IMR-90 (cell line): Measurements from ENCODE around the gene HAS3. TPM values are rescaled to one million over a fixed set of nuclear protein-coding genes. Genes with fewer than 3 reads are reported as not detected.

Experiments used
- ATAC-seq: fragments of 200-7000 bp; cut with Tn5 transposase; 2 replicates; pipeline ENCODE4 v1.9.1; 2020; ENCODE audit warnings: low read depth, mild to moderate bottlenecking, moderate library complexity
- BruUV-seq: library from RNA; stranded (reverse); fragments of 400-500 nt; replicated peaks from 2 replicates; lab custom pipeline; 2021; lab: Mats Ljungman, UMichigan
- CTCF ChIA-PET: fragments of 300-600 bp; formaldehyde crosslinking; extraction: SDS; loops from one replicate; lab custom pipeline; 2021; ENCODE audit warnings: antibody characterized with exemption; lab: Yijun Ruan, JAX
- POLR2A ChIA-PET: fragments of 300-600 bp; sonication (Branson Sonifier 250); formaldehyde crosslinking; loops from one replicate; lab custom pipeline; 2022; ENCODE audit warnings: antibody characterized with exemption; ENCODE audit not compliant: unreplicated experiment; lab: Charles Lee
- DNase-seq: peaks from one replicate; pipeline ENCODE4 v3.0.0; 2013
- H2AFZ ChIP-seq: replicated peaks from 2 replicates; pipeline ENCODE3; 2013; ENCODE audit warnings: low read length, mild to moderate bottlenecking; ENCODE audit not compliant: poor library complexity
- H2AK5ac ChIP-seq: 2 replicates; pipeline ENCODE4 v1.6.1; 2013; ENCODE audit warnings: low read depth, low read length, inconsistent platforms
- H2AK9ac ChIP-seq: replicated peaks from 2 replicates; pipeline ENCODE3; 2013; ENCODE audit warnings: mild to moderate bottlenecking, low read depth, low read length, moderate library complexity; ENCODE audit not compliant: poor library complexity
- H2BK120ac ChIP-seq: 2 replicates; pipeline ENCODE4 v1.6.1; 2013; ENCODE audit warnings: low read depth, low read length, inconsistent platforms
- H2BK15ac ChIP-seq: 3 replicates; pipeline ENCODE4 v1.6.1; 2013; ENCODE audit warnings: low read depth, low read length, inconsistent platforms
- H2BK20ac ChIP-seq: 2 replicates; pipeline ENCODE4 v1.6.1; 2013; ENCODE audit warnings: low read depth, mild to moderate bottlenecking, inconsistent platforms, low read length, moderate library complexity
- H2BK5ac ChIP-seq: 2 replicates; pipeline ENCODE4 v1.6.1; 2013; ENCODE audit warnings: mild to moderate bottlenecking, low read depth, low read length, inconsistent platforms; ENCODE audit not compliant: poor library complexity, severe bottlenecking
- H3K14ac ChIP-seq: replicated peaks from 2 replicates; pipeline ENCODE4 v1.6.1; 2013; ENCODE audit warnings: low read depth, low read length, inconsistent platforms
- H3K18ac ChIP-seq: 2 replicates; pipeline ENCODE4 v1.6.1; 2013; ENCODE audit warnings: low read depth, low read length, control low read depth
- H3K23ac ChIP-seq: 2 replicates; pipeline ENCODE4 v1.6.1; 2013; ENCODE audit warnings: low read depth, low read length, inconsistent platforms
- H3K27ac ChIP-seq: 2 replicates; pipeline ENCODE4 v1.5.1; 2013; ENCODE audit warnings: mild to moderate bottlenecking, control low read depth, low read length; ENCODE audit not compliant: insufficient read depth
- H3K27me3 ChIP-seq: 2 replicates; pipeline ENCODE4 v1.6.1; 2013; ENCODE audit warnings: low read length; ENCODE audit not compliant: control insufficient read depth, insufficient read depth
- H3K36me3 ChIP-seq: 2 replicates; pipeline ENCODE4 v1.6.1; 2013; ENCODE audit warnings: low read length, mixed read lengths; ENCODE audit not compliant: control insufficient read depth, insufficient read depth
- H3K4ac ChIP-seq: 2 replicates; pipeline ENCODE4 v1.6.1; 2013; ENCODE audit warnings: low read depth, low read length, inconsistent platforms
- H3K4me1 ChIP-seq: 2 replicates; pipeline ENCODE4 v1.6.1; 2013; ENCODE audit warnings: low read length, mixed read lengths; ENCODE audit not compliant: control insufficient read depth, insufficient read depth
- H3K4me2 ChIP-seq: 2 replicates; pipeline ENCODE4 v1.6.1; 2013; ENCODE audit warnings: low read depth, mild to moderate bottlenecking, control low read depth, low read length, moderate library complexity
- H3K4me3 ChIP-seq: 2 replicates; pipeline ENCODE4 v1.5.1; 2013; ENCODE audit warnings: low read depth, mild to moderate bottlenecking, control low read depth, low read length, moderate library complexity; ENCODE audit not compliant: insufficient read depth
- H3K56ac ChIP-seq: 2 replicates; pipeline ENCODE4 v1.6.1; 2013; ENCODE audit warnings: low read length, inconsistent platforms; ENCODE audit not compliant: insufficient read depth; ENCODE audit errors: extremely low read depth
- H3K79me1 ChIP-seq, 2 experiments: 2 replicates each; pipeline ENCODE4 v1.6.1; 2013; ENCODE audit warnings: low read length in 2 of 2, inconsistent platforms in 1 of 2, low read depth in 1 of 2
- H3K9ac ChIP-seq: 2 replicates; pipeline ENCODE4 v1.6.1; 2013; ENCODE audit warnings: low read depth, low read length, control low read depth
- H3K9me1 ChIP-seq: 2 replicates; pipeline ENCODE4 v1.6.1; 2013; ENCODE audit warnings: low read length, inconsistent platforms; ENCODE audit not compliant: insufficient read depth
- H3K9me3 ChIP-seq: 2 replicates; pipeline ENCODE4 v1.6.1; 2013; ENCODE audit warnings: low read length; ENCODE audit not compliant: control insufficient read depth, insufficient read depth
- H4K20me1 ChIP-seq: 2 replicates; pipeline ENCODE4 v1.6.1; 2013; ENCODE audit warnings: low read length, inconsistent platforms; ENCODE audit not compliant: insufficient read depth
- H4K5ac ChIP-seq: 2 replicates; pipeline ENCODE4 v1.6.1; 2013; ENCODE audit warnings: mild to moderate bottlenecking, low read depth, low read length, control low read depth
- H4K8ac ChIP-seq, 2 experiments: 2 replicates each; pipeline ENCODE4 v1.6.1; 2013; ENCODE audit warnings: low read depth in 2 of 2, low read length in 2 of 2, control low read depth in 1 of 2, inconsistent platforms in 1 of 2
- H4K91ac ChIP-seq: 2 replicates; pipeline ENCODE4 v1.6.1; 2013; ENCODE audit warnings: low read depth, low read length, inconsistent platforms; ENCODE audit not compliant: insufficient read depth
- CEBPB ChIP-seq: IDR thresholded peaks from 2 replicates; pipeline ENCODE4 v1.6.1; 2012; ENCODE audit warnings: low read depth, low read length, improper control_type of control experiment
- NFE2L2 ChIP-seq: fragments of 150-350 bp; IDR thresholded peaks from 2 replicates; pipeline ENCODE4 v1.6.1; 2016; ENCODE audit warnings: low read depth, mild to moderate bottlenecking, low read length
- WGBS, 2 experiments: methylation state at CpG; one replicate each; pipeline versions ENCODE4 v1.1.5 to v1.1.7; 2013; ENCODE audit warnings: missing lambda C conversion rate in 2 of 2; ENCODE audit not compliant: insufficient read length in 1 of 2; ENCODE audit errors: extremely low coverage in 2 of 2; 5-methylcytosine and 5-hydroxymethylcytosine counted together
- dilution Hi-C: fragments of 300-500 bp; cut with HindIII; formaldehyde crosslinking; loops from one replicate; pipeline ENCODE4 v1.14.3; 2018; ENCODE audit warnings: low sequenced_read_pairs; ENCODE audit not compliant: unreplicated experiment
- in situ Hi-C: fragments of 300-500 bp; cut with MboI; formaldehyde crosslinking; loops from 3 replicates; pipeline ENCODE4 v1.14.3; 2019; ENCODE audit warnings: low sequenced_read_pairs, inconsistent platforms, mixed read lengths
- intact Hi-C: fragments of 100-400 bp; cut with micrococcal nuclease; formaldehyde crosslinking; loops from 2 replicates; pipeline ENCODE4 v1.10.0; 2022
- polyA plus RNA-seq, 3 experiments: library from polyadenylated mRNA; depleted of rRNA; stranded (reverse); fragments of >200 nt; gene quantifications; 2 replicates each; pipeline ENCODE4 v1.2.3, GENCODE V29; 2012; ENCODE audit warnings: low replicate concordance in 1 of 3
- total RNA-seq: library from RNA; depleted of rRNA; stranded (reverse); fragments of >200 nt; gene quantifications from 2 replicates; pipeline ENCODE4 v1.2.3, GENCODE V29; 2012

HAS3 gene
- total and polyA plus RNA-seq, 2 of the 4 experiments (the other 2 are of a cell fraction), result 0.36 to 0.97 TPM

GRCh38 chr16:69077251-69077650, 28.2 kb upstream of the HAS3 start:
- DNase-seq, result peak; percentile 38
- H3K27ac ChIP-seq, result no peak overlapping the region
- CTCF ChIA-PET, result no interaction called here

More at GRCh38 chr16:69077251-69077650, 28.2 kb upstream of the HAS3 start:
- no peak overlapping the region for H2BK120ac ChIP-seq
- in situ Hi-C loops, result no loop called here
- H3K27me3 ChIP-seq, result no peaks in the 10 kb centered on the region
- no peaks in the 10 kb centered on the region for H3K9me3 ChIP-seq
- no peak for ATAC-seq
- H3K18ac ChIP-seq, result no peak overlapping the region
- H2AK5ac ChIP-seq, result peak overlapping the region; percentile 63; the same call in 1 of the 2 replicates
- peaks cover 5% of the 10 kb centered on the region for H3K4me1 ChIP-seq
- H3K36me3 ChIP-seq, result no peaks in the 10 kb centered on the region
- no peak overlapping the region for H3K9ac ChIP-seq
- intact Hi-C loops, result no loop called here
- POLR2A ChIA-PET, result no interaction called here
- no peak overlapping the region for H4K5ac ChIP-seq
- no peak overlapping the region for H3K4ac ChIP-seq
- H3K4me2 ChIP-seq, result no peak overlapping the region
- BruUV-seq, result no TSS peak
- H2BK20ac ChIP-seq, result no peak overlapping the region
- no CpG with 5 or more reads among the region's 4 CpGs for WGBS, 2 experiments
- dilution Hi-C loops, result no loop called here
- H3K4me3 ChIP-seq, result no peak overlapping the region
- no peak overlapping the region for H2BK5ac ChIP-seq
- no peak overlapping the region for H3K14ac ChIP-seq
- H4K91ac ChIP-seq, result no peak overlapping the region
- no peak overlapping the region for H2BK15ac ChIP-seq
- TF ChIP-seq NFE2L2, result no peak
- TF ChIP-seq CEBPB, result no peak
- H2AK9ac ChIP-seq, result no peak overlapping the region
- no peaks in the 10 kb centered on the region; a peak in 2 of 4 replicates for H3K79me1 ChIP-seq
- no peak overlapping the region for H4K8ac ChIP-seq
- no peak overlapping the region for H3K56ac ChIP-seq
- peaks cover 15% of the 10 kb centered on the region for H3K9me1 ChIP-seq
- no peaks in the 10 kb centered on the region for H4K20me1 ChIP-seq
- H3K23ac ChIP-seq, result 0 out of 2 replicates have a peak overlapping the region, but pooled peaks have one; percentile 26
- peak overlapping the region; percentile 67 for H2AFZ ChIP-seq
